NCI-H1930 (cell line): ENCODE measurements around the gene RAD51B.

Experiments used
- DNase-seq, 2 experiments: peaks; one replicate each; lab custom pipeline; 2025; lab: John Stamatoyannopoulos, UW

Gene RAD51B

GRCh38 chr14:68510201-68511128 lies 690.9 kb downstream of the RAD51B start:
- DNase-seq, result no peak

- DNase-seq, result no peak
Measured at GRCh38 chr14:68511129-68512047, 691.8 kb downstream of the RAD51B start.

GRCh38 chr14:68512088-68512487 lies 692.5 kb downstream of the RAD51B start:
- no peak for DNase-seq

GRCh38 chr14:68513137-68513536 lies 693.6 kb downstream of the RAD51B start:
- DNase-seq, result no peak

GRCh38 chr14:68513838-68514607 lies 694.4 kb downstream of the RAD51B start:
- DNase-seq, result no peak

GRCh38 chr14:68514608-68515194 lies 695.1 kb downstream of the RAD51B start:
- DNase-seq, result no peak

- DNase-seq, result no peak
Measured at GRCh38 chr14:68516342-68516741, 696.8 kb downstream of the RAD51B start.

- DNase-seq, result no peak
Measured at GRCh38 chr14:68518166-68518565, 698.6 kb downstream of the RAD51B start.

GRCh38 chr14:68518761-68519670 lies 699.4 kb downstream of the RAD51B start:
- no peak for DNase-seq

GRCh38 chr14:68519671-68520187 lies 700.1 kb downstream of the RAD51B start:
- DNase-seq, result no peak

GRCh38 chr14:68520637-68521556 lies 701.3 kb downstream of the RAD51B start:
- DNase-seq, result no peak

- no peak for DNase-seq
Measured at GRCh38 chr14:68521557-68521901, 702.0 kb downstream of the RAD51B start.

GRCh38 chr14:68521961-68522509 lies 702.5 kb downstream of the RAD51B start:
- DNase-seq, result no peak

GRCh38 chr14:68522510-68523325 lies 703.1 kb downstream of the RAD51B start:
- no peak for DNase-seq

- DNase-seq, result no peak
Measured at GRCh38 chr14:68523326-68523610, 703.7 kb downstream of the RAD51B start.

- DNase-seq, result no peak
Measured at GRCh38 chr14:68523989-68524725, 704.6 kb downstream of the RAD51B start.

GRCh38 chr14:68525516-68525915 lies 705.9 kb downstream of the RAD51B start:
- no peak for DNase-seq
